ENCODE data around the gene OR13C8.
"Not testable (repeated sequence)": the region's sequence is repeated elsewhere in the genome, so short reads cannot be mapped to it uniquely, and the experiment has no call there.

Gene OR13C8

GRCh38 chr9:104568868-104569267 is at the start of gene OR13C8:
Gene OR13C8, plus strand, starts transcription at chr9:104569168. Its CDS starts 0 bp downstream, at chr9:104569168.
- no peak for DNase-seq

- DNase-seq, result not testable (repeated sequence)
These were observed 48.7 kb upstream of the OR13C8 start for GRCh38 chr9:104520241-104520640.

GRCh38 chr9:104527109-104527508 is 41.9 kb upstream of the OR13C8 start, which contains the start of gene OR13C4:
Gene OR13C4, minus strand, starts transcription at chr9:104527209. Its CDS starts 0 bp downstream, at chr9:104527209.
- DNase-seq, result no peak

- DNase-seq, result no peak
These were observed 32.2 kb upstream of the OR13C8 start, which contains the start of gene OR13C3 for GRCh38 chr9:104536756-104537155. Gene OR13C3, minus strand, starts transcription at chr9:104536856. Its CDS starts 133 bp downstream, at chr9:104536723.

GRCh38 chr9:104539275-104539674 is 29.7 kb upstream of the OR13C8 start:
- DNase-seq, result no peak

- no peak for DNase-seq
These were observed 24.3 kb upstream of the OR13C8 start for GRCh38 chr9:104544644-104545043.

GRCh38 chr9:104553261-104553660 is 15.7 kb upstream of the OR13C8 start:
- no peak for DNase-seq

- DNase-seq, result no peak
These were observed 13.4 kb upstream of the OR13C8 start for GRCh38 chr9:104555521-104555920.

- no peak for DNase-seq
These were observed 11.9 kb upstream of the OR13C8 start for GRCh38 chr9:104556830-104557634.

- DNase-seq, result no peak
These were observed 4.6 kb upstream of the OR13C8 start for GRCh38 chr9:104564358-104564757.

GRCh38 chr9:104572612-104573011 is 3.6 kb downstream of the OR13C8 start:
- no peak for DNase-seq

- DNase-seq, result no peak
These were observed 6.5 kb downstream of the OR13C8 start for GRCh38 chr9:104575456-104575855.

GRCh38 chr9:104577263-104577662 is 8.3 kb downstream of the OR13C8 start:
- DNase-seq, result no peak

- no peak for DNase-seq
These were observed 11.6 kb downstream of the OR13C8 start for GRCh38 chr9:104580562-104580961.

GRCh38 chr9:104586496-104587180 is 17.7 kb downstream of the OR13C8 start:
- no peak for DNase-seq

- DNase-seq, result no peak
These were observed 20.7 kb downstream of the OR13C8 start for GRCh38 chr9:104589626-104590025.

- not testable (repeated sequence) for DNase-seq
These were observed 29.8 kb downstream of the OR13C8 start for GRCh38 chr9:104598749-104599148.

- DNase-seq, result not testable (repeated sequence)
These were observed 30.3 kb downstream of the OR13C8 start, which contains the start of gene OR13C5 for GRCh38 chr9:104599313-104599712. Gene OR13C5, minus strand, starts transcription at chr9:104599413. Its CDS starts 0 bp downstream, at chr9:104599413.

GRCh38 chr9:104604801-104605200 is 35.8 kb downstream of the OR13C8 start:
- no peak for DNase-seq

GRCh38 chr9:104605527-104605926 is 36.6 kb downstream of the OR13C8 start, which contains the start of gene OR13C2:
Gene OR13C2, minus strand, starts transcription at chr9:104605627. Its CDS starts 0 bp downstream, at chr9:104605627.
- DNase-seq, result not testable (repeated sequence)

- no peak for DNase-seq
These were observed 37.2 kb downstream of the OR13C8 start for GRCh38 chr9:104606152-104606551.

GRCh38 chr9:104608336-104608735 is 39.4 kb downstream of the OR13C8 start:
- no peak for DNase-seq

GRCh38 chr9:104611213-104611612 is 42.2 kb downstream of the OR13C8 start:
- DNase-seq, result no peak

GRCh38 chr9:104617418-104617817 is 48.5 kb downstream of the OR13C8 start:
- DNase-seq, result no peak
